OCI-LY3 (cell line): ENCODE results near the gene OTX1.

Experiments
- EZH2phosphoT487 ChIP-seq: fragments of 200-600 bp; shearing (Covaris generic); IDR thresholded peaks from 2 replicates; pipeline ENCODE4 v1.6.1; 2018; ENCODE audit warnings: antibody characterized with exemption, mixed run types, low read depth
- TF ChIP-seq, protein P1 (sequence below): fragments of 200-600, 300-600 bp; sonication (generic); IDR thresholded peaks from 2 replicates; pipeline ENCODE4 v1.5.1; 2014; ENCODE audit warnings: antibody characterized with exemption, low read length, low read depth

DNA sequence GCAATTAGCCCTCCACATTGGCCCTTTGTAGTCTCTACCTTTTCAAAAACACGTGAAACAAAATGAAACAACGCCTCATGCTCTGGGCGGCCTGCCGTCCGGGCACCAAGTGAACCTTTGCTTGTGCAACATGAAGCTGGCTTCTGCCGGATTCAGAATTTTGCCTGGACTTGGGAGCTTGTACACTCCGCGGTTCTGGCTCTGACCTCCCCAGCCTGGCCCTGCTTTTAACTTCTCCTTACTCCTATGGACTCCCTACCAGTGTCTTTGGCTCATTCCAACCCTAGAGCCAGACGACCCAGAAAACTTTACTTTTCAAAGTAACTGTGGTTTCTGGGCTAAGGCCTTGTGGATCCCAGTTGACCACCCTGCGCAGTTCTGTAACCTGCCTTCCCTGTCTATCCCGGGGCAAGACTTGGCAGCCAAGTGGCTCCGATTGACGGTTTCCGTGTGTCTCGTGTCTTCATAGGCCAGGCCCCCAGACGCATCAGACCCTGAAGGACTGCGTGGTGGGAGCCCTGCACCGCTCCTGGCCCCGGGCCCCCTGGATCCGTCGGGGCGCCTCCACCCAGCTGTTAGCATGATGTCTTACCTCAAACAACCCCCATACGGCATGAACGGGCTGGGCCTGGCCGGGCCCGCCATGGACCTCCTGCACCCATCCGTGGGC is 1.9 kb downstream of the OTX1 start:
- TF ChIP-seq, protein P1, sequence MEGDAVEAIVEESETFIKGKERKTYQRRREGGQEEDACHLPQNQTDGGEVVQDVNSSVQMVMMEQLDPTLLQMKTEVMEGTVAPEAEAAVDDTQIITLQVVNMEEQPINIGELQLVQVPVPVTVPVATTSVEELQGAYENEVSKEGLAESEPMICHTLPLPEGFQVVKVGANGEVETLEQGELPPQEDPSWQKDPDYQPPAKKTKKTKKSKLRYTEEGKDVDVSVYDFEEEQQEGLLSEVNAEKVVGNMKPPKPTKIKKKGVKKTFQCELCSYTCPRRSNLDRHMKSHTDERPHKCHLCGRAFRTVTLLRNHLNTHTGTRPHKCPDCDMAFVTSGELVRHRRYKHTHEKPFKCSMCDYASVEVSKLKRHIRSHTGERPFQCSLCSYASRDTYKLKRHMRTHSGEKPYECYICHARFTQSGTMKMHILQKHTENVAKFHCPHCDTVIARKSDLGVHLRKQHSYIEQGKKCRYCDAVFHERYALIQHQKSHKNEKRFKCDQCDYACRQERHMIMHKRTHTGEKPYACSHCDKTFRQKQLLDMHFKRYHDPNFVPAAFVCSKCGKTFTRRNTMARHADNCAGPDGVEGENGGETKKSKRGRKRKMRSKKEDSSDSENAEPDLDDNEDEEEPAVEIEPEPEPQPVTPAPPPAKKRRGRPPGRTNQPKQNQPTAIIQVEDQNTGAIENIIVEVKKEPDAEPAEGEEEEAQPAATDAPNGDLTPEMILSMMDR, result no peak
- TF ChIP-seq EZH2phosphoT487, result no peak
